RWPE1 (cell line): Measurements from ENCODE around the gene HMGXB4.

ENCODE experiments used
- CTCF ChIA-PET: fragments of 350-600 bp; sonication (Branson Sonifier 250); formaldehyde crosslinking; extraction: SDS; loops from one replicate; lab custom pipeline; 2021; lab: Yijun Ruan, JAX
- POLR2A ChIA-PET: fragments of 400-600 bp; formaldehyde crosslinking; extraction: SDS; loops from one replicate; lab custom pipeline; 2020; ENCODE audit warnings: antibody characterized with exemption; ENCODE audit not compliant: low non-redundant PET; lab: Yijun Ruan, JAX
- DNase-seq: peaks from one replicate; pipeline ENCODE4 v3.0.0; 2012; ENCODE audit warnings: low spot score
- H3K27ac ChIP-seq: fragments of 450-650 bp; 2 replicates; pipeline ENCODE4 v1.5.1; 2017
- CTCF ChIP-seq: fragments of 450-650 bp; conservative IDR thresholded peaks from 2 replicates; pipeline ENCODE4 v1.5.1; 2017; ENCODE audit warnings: low read depth, mild to moderate bottlenecking

HMGXB4 gene

GRCh38 chr22:35312198-35313059 lies 55.1 kb downstream of the HMGXB4 start:
- CTCF ChIA-PET: no interaction called here
- no peak for TF ChIP-seq CTCF
- peak overlapping the region; percentile 42 for H3K27ac ChIP-seq
- POLR2A ChIA-PET: no interaction called here
- peak; percentile 35 for DNase-seq

- H3K27ac ChIP-seq: peak overlapping the region; percentile 42
- ChIA-PET CTCF (no interaction called here), POLR2A (no interaction called here)
- peak; percentile 11 for DNase-seq
- TF ChIP-seq CTCF: no peak
Measured at GRCh38 chr22:35313311-35314121, 56.2 kb downstream of the HMGXB4 start.

DNA sequence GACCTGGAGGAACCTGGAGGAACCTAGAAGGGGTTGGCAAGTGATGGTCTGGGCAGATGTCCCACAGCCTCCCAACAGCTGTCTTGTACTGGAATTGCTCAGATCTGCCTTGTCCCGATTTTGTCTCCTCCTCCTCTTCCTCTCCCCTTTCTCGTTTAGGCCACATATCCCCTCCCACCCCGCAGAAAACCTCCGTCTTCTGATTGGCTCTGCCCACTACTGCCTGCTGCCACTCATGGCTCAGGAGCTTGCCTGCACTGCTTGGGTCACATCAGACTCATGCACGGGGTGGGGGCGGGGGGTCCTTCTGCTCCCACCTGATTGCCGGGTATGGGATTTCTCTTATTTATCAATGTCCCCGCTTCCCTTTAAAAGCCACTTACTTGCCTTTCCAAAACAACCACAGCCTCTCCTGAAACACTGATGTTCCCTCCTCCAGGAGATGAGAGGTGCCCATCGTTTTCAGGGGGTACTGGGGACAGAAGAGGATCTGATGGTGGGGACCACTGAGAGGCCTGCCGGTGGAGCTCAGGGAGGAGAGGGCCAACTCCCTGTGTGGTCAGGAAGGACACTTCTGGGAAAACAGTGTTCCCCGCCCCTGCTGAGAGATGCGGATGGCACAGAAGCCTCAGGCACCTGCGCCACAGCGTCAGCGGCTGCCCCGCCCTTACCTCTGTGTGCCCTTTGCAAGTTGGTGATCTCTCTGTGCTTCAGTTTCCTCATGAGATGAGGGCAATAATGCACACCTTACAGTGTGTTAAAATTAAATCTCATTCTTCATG lies 57.1 kb downstream of the HMGXB4 start:
- POLR2A ChIA-PET: no interaction called here
- DNase-seq: no peak
- CTCF ChIA-PET: no interaction called here
- H3K27ac ChIP-seq: peak overlapping the region; percentile 42; the same call in 1 of the 2 replicates
- no peak for TF ChIP-seq CTCF

DNA sequence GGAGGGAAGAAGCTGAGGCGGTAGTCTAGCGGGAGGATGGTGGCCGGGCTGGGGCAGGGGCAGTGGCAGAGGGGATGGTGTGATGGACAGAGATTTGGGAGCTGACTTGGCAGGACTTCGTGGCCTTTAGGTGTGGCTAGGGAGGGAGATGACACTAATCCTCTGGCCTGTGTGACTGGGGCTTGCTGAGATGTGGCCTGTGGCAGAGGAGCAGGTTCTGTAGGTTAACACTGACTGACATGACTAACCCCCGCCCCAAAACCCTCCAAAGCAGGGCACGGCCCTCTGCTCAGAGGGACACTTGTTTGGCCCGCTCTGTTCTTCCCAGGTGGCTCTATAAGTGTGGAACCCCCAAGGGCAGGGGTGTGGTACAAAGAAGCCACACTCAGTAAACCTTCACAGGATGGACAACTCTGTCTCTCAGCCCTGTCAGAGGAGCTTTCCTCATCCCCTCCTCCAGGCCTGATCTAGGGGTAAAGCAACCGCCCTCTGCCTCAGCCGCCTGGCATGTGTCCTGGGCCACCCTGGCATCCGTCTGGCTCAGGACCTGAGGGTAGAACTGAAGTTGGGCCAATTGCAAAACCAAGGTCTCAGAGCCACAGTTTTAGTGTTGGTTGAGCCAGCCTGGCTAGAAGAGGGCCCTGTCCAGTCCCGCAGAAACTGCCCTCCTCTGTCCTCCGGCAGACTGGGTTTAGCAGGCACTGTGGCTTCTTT lies 58.0 kb downstream of the HMGXB4 start:
- no peak for TF ChIP-seq CTCF
- ChIA-PET POLR2A (no interaction called here), CTCF (no interaction called here)
- peak overlapping the region; percentile 13; the same call in 1 of the 2 replicates for H3K27ac ChIP-seq
- DNase-seq: no peak

DNA sequence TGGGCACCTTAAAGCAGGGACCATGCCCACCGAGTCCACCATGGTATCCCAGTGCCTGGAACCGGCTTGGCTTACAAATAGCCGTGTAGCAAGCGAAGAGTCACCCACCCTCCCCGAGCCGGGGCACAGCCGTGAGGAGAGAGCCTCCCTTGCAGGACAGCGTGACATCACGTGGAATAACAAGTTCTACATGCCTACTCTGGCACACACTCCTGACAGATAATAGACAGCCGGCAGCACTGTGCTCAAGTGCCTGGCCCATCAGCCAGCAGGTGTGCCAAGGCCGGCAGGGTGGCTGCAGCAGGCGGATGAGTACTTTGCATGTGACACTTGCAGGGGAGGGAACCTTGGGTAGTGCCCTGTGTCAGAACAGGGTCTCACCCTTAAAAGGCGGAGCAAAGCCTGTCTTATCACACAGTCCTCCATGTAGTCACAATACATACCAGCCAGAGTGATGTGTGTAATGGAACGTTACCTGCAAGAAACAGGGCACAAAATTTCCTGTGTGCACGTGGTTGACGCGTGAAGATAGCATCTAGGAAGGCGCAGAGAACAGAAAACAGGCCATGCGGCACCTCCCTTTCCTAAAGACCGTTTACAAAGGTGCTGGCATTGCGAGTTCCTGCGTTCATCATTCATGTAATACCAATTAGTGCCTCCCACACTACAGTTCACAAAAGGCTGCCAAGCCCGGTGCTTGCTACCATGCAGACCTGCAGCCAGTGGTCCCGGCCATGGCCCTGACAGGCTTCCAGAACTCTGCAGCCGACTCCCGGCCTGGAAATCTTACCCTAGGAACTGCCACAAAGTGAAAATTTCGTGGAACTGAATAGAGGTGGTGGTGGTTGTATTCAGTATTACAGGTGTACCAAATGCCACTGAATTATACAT lies 58.8 kb downstream of the HMGXB4 start:
- peak overlapping the region; percentile 13; the same call in 1 of the 2 replicates for H3K27ac ChIP-seq
- no peak for TF ChIP-seq CTCF
- ChIA-PET POLR2A (no interaction called here), CTCF (no interaction called here)
- DNase-seq: no peak
